HG03521 (cell line): ENCODE measurements around the gene KDM3A.

Source experiments
- ATAC-seq: cut with Tn5 transposase; IDR thresholded peaks from one replicate; pipeline ENCODE4 v1.9.1; 2021; ENCODE audit warnings: mild to moderate bottlenecking, moderate library complexity; ENCODE audit not compliant: unreplicated experiment

Gene KDM3A

GRCh38 chr2:86440631-86441391 is at the start of gene KDM3A:
KDM3A (plus strand) TSS chr2:86441371; CDS start chr2:86442048, 677 bp downstream.
- peak; percentile 76 for ATAC-seq

- no peak for ATAC-seq
These were observed 48.2 kb upstream of the KDM3A start for GRCh38 chr2:86392873-86393518.

- no peak for ATAC-seq
These were observed 47.4 kb upstream of the KDM3A start for GRCh38 chr2:86393521-86394491.

GRCh38 chr2:86396291-86396785 is 44.8 kb upstream of the KDM3A start:
- ATAC-seq: no peak

- no peak for ATAC-seq
These were observed 43.2 kb upstream of the KDM3A start for GRCh38 chr2:86397986-86398385.

- no peak for ATAC-seq
These were observed 42.4 kb upstream of the KDM3A start for GRCh38 chr2:86398500-86399474.

GRCh38 chr2:86400321-86400720 is 40.9 kb upstream of the KDM3A start:
- ATAC-seq: no peak

GRCh38 chr2:86410581-86410980 is 30.6 kb upstream of the KDM3A start:
- no peak for ATAC-seq

GRCh38 chr2:86411396-86411795 is 29.8 kb upstream of the KDM3A start:
- ATAC-seq: no peak

- no peak for ATAC-seq
These were observed 29.2 kb upstream of the KDM3A start for GRCh38 chr2:86412007-86412406.

- no peak for ATAC-seq
These were observed 27.7 kb upstream of the KDM3A start for GRCh38 chr2:86413296-86414094.

GRCh38 chr2:86414996-86415395 is 26.2 kb upstream of the KDM3A start:
- no peak for ATAC-seq

GRCh38 chr2:86416146-86416545 is 25.0 kb upstream of the KDM3A start:
- no peak for ATAC-seq

GRCh38 chr2:86417961-86418360 is 23.2 kb upstream of the KDM3A start:
- no peak for ATAC-seq

GRCh38 chr2:86420913-86421312 is 20.3 kb upstream of the KDM3A start:
- ATAC-seq: no peak

GRCh38 chr2:86426271-86426670 is 14.9 kb upstream of the KDM3A start:
- ATAC-seq: no peak

GRCh38 chr2:86429335-86429734 is 11.8 kb upstream of the KDM3A start:
- no peak for ATAC-seq

- no peak for ATAC-seq
These were observed 10.8 kb upstream of the KDM3A start for GRCh38 chr2:86430368-86430767.

- ATAC-seq: no peak
These were observed 8.0 kb upstream of the KDM3A start for GRCh38 chr2:86433137-86433536.
